ENCODE data around the gene ADGRG1.
"Not testable (repeated sequence)": the region's sequence is repeated elsewhere in the genome, so short reads cannot be mapped to it uniquely, and the experiment has no call there.

The ADGRG1 gene

GRCh38 chr16:57628008-57628781 lies at the start of gene ADGRG1:
Gene ADGRG1 (plus strand): TSS chr16:57628630. CDS start chr16:57650288, 21,658 bp downstream.
- DNase-seq = no peak

GRCh38 chr16:57579361-57579665 lies 49.1 kb upstream of the ADGRG1 start:
- no peak for DNase-seq

GRCh38 chr16:57585051-57585687 lies 43.3 kb upstream of the ADGRG1 start:
- no peak for DNase-seq

GRCh38 chr16:57588831-57589230 lies 39.6 kb upstream of the ADGRG1 start:
- no peak for DNase-seq

- DNase-seq = no peak
Observed at GRCh38 chr16:57589374-57589773, 39.1 kb upstream of the ADGRG1 start.

GRCh38 chr16:57590654-57591085 lies 37.8 kb upstream of the ADGRG1 start:
- no peak for DNase-seq

GRCh38 chr16:57591086-57591869 lies 37.2 kb upstream of the ADGRG1 start:
- DNase-seq = peak; percentile 39

- DNase-seq = no peak
Observed at GRCh38 chr16:57591870-57592485, 36.5 kb upstream of the ADGRG1 start.

GRCh38 chr16:57592591-57593003 lies 35.8 kb upstream of the ADGRG1 start:
- DNase-seq = peak; percentile 47

- DNase-seq = no peak
Observed at GRCh38 chr16:57593021-57593420, 35.4 kb upstream of the ADGRG1 start.

GRCh38 chr16:57593990-57594389 lies 34.4 kb upstream of the ADGRG1 start:
- no peak for DNase-seq

- DNase-seq = no peak
Observed at GRCh38 chr16:57594531-57595031, 33.8 kb upstream of the ADGRG1 start.

- not testable (repeated sequence) for DNase-seq
Observed at GRCh38 chr16:57596234-57596633, 32.2 kb upstream of the ADGRG1 start.

GRCh38 chr16:57598437-57598836 lies 30.0 kb upstream of the ADGRG1 start:
- DNase-seq = no peak

- DNase-seq = no peak
Observed at GRCh38 chr16:57600048-57600835, 28.2 kb upstream of the ADGRG1 start.

GRCh38 chr16:57600952-57601580 lies 27.4 kb upstream of the ADGRG1 start:
- DNase-seq = no peak

GRCh38 chr16:57601801-57602478 lies 26.5 kb upstream of the ADGRG1 start:
- DNase-seq = peak; percentile 38

GRCh38 chr16:57603115-57604024 lies 25.1 kb upstream of the ADGRG1 start:
- DNase-seq = no peak

GRCh38 chr16:57604177-57604576 lies 24.3 kb upstream of the ADGRG1 start:
- DNase-seq = no peak

Data from KG1 (cell line).